HG03066 (cell line): ENCODE results near the gene CLEC16A.

ENCODE experiments used
- ATAC-seq: cut with Tn5 transposase; IDR thresholded peaks from one replicate; pipeline ENCODE4 v1.9.1; 2021; ENCODE audit warnings: low read depth; ENCODE audit not compliant: unreplicated experiment

CLEC16A gene

DNA sequence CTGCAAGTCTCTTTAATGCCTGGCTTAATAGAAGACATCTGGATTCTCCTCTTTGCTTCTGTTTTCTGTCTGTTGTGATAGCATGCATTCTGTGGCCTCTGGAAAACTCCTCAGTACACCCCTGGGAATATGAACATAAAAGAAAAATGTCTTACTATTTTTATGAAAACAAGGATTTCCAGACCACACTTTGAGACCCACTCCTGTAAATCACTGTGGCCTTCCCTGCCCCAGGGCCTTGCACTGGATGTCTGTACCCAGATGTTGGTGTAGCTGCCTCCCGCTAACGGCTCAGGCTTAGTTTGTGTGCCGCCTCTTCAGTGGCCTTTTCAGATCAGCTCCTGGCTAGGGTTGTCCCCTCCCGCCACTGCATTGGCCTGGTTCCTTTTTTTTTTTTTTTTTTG is 185.0 kb downstream of the CLEC16A start:
- ATAC-seq = no peak

DNA sequence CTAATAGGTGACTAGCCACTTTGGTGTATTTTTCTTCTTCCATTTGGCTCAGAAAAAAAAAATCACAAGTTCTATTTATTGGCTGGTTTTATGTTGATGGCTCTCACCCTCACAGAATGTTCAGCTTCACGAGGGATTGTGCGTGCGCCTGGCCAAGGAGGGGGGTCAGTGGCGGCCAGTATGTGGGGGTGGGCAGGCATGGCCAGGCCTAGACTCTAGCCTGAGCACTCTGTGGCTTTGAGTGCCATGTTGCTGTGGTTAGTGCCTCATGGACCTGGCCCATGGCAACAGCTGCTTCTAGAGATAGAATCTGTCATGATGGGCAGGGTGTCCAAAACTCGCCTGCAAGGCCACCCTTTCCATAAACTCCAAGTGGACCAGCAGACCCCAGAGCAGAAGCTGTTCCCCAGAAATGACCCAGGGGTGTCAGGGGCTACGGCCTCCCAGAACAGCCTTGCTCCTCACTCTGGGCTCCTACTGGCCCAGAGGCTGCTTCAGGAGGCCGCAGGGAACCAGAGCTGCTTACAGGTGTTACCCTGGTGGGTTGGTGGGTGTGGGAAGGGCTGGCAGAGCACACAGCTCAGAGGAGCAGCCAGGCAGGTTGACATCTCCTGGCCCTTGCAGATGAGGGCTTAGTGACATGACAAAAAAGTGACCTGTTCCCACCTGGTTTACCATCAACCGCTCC is 186.8 kb downstream of the CLEC16A start:
- ATAC-seq = no peak

DNA sequence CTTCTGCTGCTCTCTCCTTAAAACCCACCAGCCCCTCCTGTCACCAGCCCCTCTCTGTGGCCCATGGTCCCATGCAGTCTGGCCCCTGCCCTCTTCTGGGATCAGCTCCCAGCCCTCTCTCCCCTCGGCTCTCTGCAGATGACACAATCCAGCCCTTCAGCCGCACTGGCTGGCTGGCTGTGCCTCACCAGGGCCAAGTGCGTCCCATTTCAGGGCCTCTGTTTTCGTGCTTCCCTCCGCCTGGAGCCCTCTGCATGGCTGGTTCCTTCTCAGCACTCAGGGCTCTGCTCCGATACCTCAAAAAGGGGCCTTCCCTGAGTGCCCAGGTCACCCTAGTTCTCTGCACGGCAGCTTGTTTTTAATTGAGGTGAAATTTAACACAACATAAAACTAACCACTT is 187.3 kb downstream of the CLEC16A start:
- no peak for ATAC-seq

GRCh38 chr16:11133344-11133943 is 189.1 kb downstream of the CLEC16A start:
- no peak for ATAC-seq

GRCh38 chr16:11134722-11135463 is 190.5 kb downstream of the CLEC16A start:
- ATAC-seq = no peak

DNA sequence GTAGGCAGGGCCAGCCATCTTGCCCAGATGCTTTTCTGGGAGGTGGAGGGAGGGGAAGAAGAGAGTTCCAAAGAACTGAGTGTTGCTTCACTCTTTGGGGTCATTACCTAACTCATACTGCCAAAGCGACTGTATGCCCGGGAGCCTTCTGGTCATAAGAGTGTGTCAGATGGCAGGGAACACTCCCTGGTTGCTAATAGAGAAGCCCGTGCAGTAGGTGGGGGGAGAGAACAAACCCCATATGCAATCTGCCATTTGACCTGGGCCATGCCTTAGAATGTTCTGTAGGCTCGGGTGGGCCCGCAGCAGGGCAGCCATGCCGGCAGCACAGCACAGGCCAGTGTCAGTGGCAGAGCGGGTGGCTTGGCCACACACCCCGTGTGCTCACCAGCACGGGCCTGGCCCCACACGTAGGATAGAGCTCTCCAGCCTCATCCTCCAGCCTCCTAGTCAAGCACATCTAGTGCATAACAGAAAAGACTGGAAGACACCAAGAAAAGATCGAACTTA is 191.2 kb downstream of the CLEC16A start:
- ATAC-seq = no peak

DNA sequence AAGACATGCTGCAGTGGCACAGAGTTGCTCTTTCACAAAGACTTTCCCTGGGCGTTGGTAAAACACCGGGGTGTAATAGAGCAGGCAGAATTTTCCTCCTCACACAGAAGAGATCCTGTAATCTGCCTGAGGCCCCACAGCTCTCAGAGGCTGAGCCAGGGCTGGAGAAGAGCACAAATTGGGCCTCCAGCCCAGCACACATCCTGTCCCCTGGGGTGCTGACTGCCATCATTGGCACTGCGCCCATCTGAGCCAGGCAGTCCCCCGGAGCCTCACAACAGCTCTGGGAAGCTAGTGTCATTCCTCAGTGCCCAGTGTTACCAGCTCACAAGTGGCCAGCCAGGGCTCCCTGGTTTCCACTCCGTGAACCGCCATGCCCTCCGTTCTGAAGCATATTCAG is 192.2 kb downstream of the CLEC16A start:
- ATAC-seq = no peak

DNA sequence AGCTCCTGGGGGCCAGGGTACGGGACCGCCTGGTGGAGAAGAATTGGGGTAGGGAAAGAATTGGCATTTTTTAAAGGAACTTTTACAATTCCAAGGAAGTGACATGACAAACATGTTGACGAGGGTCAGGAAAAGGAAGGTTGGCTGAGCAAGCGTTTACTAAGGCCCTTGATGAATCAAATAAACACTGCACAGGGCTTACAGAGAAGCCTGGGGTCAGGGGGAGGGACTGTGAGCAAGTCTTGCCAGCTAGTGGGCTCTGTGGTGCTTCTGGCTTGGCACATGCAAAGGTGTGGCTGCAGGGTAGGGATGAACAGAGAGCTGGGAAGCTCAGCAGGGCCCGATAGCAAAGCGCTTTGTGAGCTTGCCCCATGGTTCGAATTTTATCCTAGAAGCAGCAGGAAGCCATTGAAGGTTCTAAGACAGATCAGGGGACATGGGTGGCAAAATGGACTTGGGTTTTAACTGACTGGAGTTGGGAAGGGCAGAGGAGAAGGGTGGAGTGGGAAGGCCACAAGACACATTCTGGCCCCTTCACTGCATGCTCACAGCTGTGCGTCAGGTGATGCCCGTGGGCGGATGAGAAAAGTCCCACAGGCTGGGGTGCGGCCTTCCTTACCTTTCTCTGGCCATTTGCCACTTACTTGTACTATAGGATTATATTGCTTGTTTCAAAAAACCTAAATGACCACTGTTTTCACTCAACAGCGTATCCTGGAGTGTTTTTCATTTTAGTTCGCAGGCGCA is 193.8 kb downstream of the CLEC16A start:
- no peak for ATAC-seq

- no peak for ATAC-seq
Observed at GRCh38 chr16:11138769-11139325, 194.5 kb downstream of the CLEC16A start.

DNA sequence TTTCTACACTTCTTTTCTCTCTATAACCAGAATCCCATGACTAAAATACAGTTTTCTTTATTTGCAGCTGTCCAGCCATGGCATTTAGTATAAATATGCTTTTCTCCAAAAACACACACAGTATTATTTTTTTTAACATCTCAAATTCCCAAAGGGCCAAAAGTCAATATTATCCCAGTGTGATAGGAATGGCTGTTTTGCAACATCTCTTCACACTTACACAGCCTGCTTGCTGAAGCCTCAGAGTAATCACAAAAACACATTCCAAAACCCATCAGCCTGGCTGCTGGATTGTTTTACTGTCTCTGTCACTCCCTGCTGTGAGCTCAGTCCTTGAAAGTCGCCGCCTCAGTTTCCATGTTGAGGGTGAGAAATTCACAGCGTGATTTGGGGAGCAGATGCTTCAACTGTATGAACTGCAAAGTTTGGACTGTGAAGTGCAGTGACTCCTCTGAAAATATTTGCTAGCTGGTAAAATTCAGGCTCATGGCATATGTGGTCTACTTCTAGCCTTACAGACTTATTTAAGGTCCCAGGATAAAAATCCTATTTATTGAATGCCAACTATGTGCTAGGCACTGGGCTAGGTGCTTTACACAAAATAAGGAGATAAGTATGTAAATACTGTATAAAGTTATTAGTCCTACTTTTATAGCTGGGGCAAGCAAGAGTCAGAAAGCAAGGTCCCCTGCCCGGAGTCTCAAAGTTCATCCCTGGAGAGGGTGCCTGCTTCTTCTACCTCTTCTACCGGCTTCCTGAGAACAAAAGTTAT is 195.1 kb downstream of the CLEC16A start:
- no peak for ATAC-seq

GRCh38 chr16:11140098-11140375 is 195.7 kb downstream of the CLEC16A start:
- ATAC-seq = no peak

GRCh38 chr16:11140466-11140865 is 196.1 kb downstream of the CLEC16A start:
- ATAC-seq = no peak

- no peak for ATAC-seq
Observed at GRCh38 chr16:11140867-11141266, 196.5 kb downstream of the CLEC16A start.

- no peak for ATAC-seq
Observed at GRCh38 chr16:11141409-11142260, 197.3 kb downstream of the CLEC16A start.

DNA sequence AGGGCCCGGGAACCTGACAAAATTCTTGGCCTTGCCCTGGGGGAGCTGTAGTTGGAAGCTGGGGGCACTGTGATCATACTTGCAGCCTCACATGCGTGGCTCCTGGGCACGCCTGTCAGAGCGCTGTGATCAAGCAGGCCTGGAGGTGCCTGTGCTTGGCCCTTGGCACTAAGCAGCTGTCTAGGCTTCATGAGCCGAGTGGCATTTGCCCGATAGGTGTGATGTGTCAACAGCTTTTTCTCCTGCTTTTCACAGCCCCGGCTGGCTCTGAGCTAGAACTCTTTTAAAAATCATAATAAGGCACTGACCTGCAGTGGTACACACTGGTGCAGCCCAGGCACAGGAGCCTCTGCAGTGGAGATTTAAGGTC is 197.9 kb downstream of the CLEC16A start:
- no peak for ATAC-seq

DNA sequence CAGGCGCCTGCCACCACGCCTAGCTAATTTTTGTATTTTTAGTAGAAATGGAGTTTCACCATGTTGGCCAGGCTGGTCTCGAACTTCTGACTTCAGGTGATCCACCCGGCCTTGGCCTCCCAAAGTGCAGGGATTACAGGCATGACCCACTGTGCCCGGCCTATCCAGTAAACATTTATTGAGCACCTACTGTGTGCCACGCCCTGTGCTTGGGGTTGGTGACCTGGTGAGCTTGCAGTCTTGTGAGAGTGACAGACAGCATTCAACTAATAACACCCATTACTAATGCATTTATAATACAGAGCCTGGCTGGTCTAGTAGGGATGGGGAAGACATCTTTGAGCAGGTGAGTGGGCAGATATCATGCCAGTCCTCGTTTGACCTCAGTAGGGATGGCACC is 198.6 kb downstream of the CLEC16A start:
- ATAC-seq = no peak

DNA sequence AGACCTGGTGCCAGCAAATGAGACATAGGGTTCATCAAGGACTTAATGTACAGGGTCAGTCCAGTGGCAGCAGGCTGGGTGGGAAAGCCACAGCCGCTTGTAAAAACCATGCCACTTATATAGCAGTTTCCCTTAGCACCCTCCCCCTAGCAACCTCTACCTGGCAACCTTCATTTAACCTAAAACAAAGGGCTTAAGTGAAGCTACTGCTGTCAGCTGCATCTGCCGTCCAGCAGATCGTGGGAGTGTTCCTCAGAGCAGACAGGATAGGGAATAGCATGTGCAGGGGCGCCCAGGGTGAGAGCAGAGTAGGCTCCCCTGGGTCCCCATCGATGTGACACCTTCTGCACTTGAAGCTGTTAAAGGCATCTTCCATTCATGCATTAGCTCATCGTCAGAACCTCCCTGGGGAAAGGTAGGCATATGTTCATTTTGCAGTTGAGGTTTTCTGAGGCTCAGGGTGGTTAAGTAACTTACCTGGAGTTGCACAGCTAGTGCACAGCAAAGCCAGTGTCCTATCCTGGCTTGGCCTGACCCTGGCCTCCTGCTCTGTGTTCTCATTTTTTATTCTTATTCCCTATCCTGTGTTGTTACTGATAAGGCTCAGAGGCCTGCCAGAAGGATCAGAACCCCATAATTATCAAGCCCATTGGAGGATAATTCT is 199.1 kb downstream of the CLEC16A start:
- no peak for ATAC-seq

DNA sequence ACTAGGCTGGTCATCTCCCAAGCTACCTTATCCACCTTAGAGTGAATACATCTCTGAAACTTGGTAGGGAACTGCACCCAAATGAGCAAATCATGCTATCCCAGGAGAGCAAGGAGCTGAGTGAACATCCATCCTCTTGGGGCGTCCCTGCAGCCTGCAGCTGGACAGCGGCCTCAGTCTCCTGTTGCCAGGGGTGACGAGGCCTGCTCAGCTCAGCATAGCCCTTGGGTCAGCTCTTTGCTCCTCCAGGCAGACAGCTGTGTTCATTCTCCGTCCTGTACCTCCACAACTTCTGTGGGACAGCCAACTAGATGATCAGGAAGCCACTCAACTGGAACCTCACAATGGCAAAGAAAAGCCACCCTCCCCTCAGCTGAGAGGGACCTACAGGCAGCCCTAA is 199.8 kb downstream of the CLEC16A start:
- no peak for ATAC-seq
